ENCODE measurements around the gene TPPP. TPM values are rescaled to one million over a fixed set of nuclear protein-coding genes. Genes with fewer than 3 reads are reported as not detected.
"Not testable (repeated sequence)": the region's sequence is repeated elsewhere in the genome, so short reads cannot be mapped to it uniquely, and the experiment has no call there.

Gene TPPP
- 0.46 and 1.0 TPM in 2 replicates for total RNA-seq

GRCh38 chr5:693271-694041 lies at the start of gene TPPP:
TPPP (minus strand) TSS chr5:693352; CDS start chr5:678060, 15,292 bp downstream.
- H3K4me3 ChIP-seq (ENCODE audit: low read depth, low read length), result peak within 1 kb of the TSS; percentile 53
- DNase-seq (ENCODE audit: low read depth), result not testable (repeated sequence)

DNA sequence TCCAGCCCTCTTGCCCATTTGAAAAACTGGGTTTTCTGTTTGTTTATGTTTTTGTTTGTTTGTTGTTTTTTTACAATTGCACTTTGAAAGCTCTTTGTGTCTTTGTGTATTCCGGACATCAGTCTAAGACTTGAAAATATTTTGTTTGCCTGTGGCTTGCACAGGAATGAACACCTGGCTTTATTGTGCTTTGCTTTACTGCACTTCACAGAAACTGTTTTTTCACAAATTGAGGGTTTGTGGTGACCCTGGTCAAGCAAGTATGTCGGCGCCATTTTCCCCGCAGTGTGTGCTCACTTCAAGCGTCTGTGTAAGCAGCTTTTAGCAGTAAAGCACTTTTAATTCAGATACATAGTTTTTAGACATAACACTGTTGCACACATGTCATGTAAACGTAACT lies 49.1 kb upstream of the TPPP start:
- DNase-seq (ENCODE audit: low read depth); H3K4me3 ChIP-seq (ENCODE audit: low read depth, low read length): not testable (repeated sequence)

DNA sequence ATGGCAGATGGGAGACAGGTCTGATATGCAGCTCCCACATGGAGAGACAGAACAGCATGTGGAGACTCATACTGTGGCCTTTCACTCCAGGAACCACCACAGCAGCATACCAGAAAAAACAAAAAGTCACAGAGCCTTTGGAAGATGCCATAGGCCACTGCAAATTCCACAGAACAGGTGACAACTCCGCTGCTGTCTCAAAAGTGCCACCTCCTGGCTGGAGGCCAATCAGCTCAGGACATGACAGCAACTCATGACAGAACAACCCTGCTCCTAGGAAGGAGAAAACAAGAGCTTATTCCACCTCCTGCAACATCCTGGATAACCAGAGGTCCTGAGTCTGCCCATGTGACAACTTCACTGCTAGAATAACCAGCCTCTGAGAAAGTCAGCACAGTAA lies 41.0 kb upstream of the TPPP start:
- not testable (repeated sequence) for H3K4me3 ChIP-seq (ENCODE audit: low read depth, low read length); DNase-seq (ENCODE audit: low read depth)

GRCh38 chr5:732754-733454 lies 39.8 kb upstream of the TPPP start:
- not testable (repeated sequence) for DNase-seq (ENCODE audit: low read depth); H3K4me3 ChIP-seq (ENCODE audit: low read depth, low read length)

DNA sequence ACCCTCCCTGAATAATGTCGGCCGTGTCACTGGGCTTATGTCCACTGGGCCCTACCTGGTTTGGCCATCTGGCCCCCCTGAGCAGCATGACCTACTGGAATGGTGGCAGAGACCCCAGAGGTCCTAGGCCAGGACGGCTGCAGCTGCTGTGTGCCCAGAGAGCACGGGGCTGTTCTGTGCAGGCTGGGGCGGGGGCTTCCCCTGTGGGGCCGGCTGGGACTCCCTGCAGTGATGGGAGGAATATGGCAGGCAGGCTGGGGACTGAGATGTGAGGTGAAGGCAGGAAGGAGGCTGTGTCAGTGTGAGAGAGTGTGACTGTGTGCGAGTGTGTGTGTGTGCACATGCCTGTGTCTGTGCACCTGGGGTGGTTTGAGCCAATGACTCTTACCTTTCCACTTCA lies 36.1 kb upstream of the TPPP start:
- H3K4me3 ChIP-seq (ENCODE audit: low read depth, low read length); DNase-seq (ENCODE audit: low read depth): not testable (repeated sequence)

DNA sequence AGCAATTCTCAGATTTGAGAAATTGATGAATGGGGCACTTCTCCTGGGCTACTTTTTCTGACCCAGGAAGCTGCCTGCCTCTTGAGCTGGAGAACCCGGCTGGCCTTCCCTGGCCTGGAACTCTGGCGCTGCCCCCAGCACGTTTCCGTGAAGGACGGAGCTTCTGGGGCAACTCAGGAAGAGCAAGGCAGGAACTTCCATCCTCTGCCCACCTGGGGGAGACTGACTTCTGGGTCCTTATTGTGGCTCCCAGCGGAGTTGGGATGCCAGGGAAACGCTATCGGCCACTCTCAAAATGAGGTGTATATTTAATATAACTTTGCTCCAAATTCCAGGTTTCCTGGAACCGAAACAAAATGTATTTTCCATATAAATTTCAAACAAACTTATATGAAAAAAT lies 33.9 kb upstream of the TPPP start:
- H3K4me3 ChIP-seq (ENCODE audit: low read depth, low read length); DNase-seq (ENCODE audit: low read depth): not testable (repeated sequence)

DNA sequence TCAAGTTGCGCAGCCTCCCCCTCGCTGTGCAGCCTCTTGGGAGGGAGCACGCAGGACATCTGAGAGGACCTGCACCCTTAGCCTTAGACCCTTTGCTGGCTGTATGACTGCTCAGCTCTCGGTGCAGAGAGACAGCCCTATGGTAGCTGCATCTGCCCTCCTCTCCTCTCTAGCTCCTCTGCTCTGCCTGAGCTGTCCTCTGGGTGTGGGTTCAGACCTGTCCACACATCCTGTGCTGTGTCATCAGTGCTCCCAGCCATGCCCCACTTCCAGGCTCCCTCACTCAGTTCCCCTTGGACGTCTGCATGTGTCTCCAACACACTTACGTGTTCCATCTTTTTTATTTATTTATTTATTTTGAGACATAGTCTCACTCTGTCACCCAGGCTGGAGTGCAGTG lies 30.7 kb upstream of the TPPP start:
- DNase-seq (ENCODE audit: low read depth); H3K4me3 ChIP-seq (ENCODE audit: low read depth, low read length): not testable (repeated sequence)

DNA sequence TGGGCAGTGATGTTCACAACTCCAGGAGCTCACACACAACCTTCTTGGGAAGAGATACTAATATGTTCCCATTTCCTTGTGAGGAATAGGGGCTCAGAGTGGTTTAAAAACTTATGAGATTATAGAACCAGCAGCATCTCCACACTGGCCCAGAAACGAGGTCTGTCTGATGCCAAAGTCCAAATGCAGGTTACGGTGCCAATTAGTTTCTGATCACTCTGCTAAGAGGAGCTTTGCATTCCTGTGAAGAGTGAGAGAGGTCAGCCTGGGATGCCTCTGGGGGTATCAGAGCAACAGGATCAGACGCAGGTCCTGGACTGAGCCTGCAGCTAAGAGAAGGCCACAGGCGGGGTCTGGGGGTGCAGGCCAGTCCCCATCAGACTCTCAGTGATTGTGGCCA lies 30.2 kb upstream of the TPPP start:
- DNase-seq (ENCODE audit: low read depth); H3K4me3 ChIP-seq (ENCODE audit: low read depth, low read length): not testable (repeated sequence)

DNA sequence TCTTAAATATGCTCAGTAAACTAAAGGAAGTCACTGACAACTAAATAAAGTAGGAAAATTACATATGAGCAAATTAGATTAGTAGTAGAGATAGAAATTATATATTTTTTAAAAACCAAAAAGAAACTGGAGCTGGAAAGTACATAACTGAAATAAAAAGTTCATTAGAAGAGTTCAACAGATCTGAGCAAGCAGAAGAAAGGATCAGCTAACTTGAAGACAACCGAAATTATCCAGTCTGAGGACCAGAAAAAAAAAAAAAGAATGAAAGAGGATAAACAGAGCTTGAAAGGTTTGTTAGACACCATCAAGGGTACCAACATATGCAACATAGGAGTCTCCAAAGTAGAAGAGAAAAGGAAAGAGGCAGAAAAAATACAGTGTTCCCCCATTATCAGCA lies 26.2 kb upstream of the TPPP start:
- not testable (repeated sequence) for DNase-seq (ENCODE audit: low read depth); H3K4me3 ChIP-seq (ENCODE audit: low read depth, low read length)

DNA sequence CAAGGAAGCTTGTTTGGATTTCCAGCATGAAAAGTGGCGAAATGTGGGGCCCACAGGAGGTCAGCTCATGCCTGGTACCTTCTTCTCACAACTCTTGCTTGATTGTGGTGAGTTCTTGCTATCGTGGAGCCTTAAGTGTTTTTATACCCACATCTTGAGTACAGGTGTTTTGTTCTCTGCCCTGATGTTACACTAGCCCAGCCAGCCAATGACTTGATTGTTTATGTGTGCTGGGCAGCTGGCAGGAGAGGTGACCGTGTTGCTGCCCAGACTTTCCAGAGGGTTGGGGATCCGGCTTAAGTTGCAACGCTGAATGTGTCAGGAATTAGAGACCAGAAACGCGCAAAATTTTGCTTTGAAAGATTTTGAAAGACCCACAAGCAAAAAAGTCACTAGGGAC lies 24.0 kb upstream of the TPPP start:
- no peak overlapping the region for H3K4me3 ChIP-seq (ENCODE audit: low read depth, low read length)
- no peak for TF ChIP-seq CTCF (conservative IDR thresholded peaks at IDR 0.05; ENCODE audit: low read depth, low read length)
- DNase-seq (ENCODE audit: low read depth), result no peak

DNA sequence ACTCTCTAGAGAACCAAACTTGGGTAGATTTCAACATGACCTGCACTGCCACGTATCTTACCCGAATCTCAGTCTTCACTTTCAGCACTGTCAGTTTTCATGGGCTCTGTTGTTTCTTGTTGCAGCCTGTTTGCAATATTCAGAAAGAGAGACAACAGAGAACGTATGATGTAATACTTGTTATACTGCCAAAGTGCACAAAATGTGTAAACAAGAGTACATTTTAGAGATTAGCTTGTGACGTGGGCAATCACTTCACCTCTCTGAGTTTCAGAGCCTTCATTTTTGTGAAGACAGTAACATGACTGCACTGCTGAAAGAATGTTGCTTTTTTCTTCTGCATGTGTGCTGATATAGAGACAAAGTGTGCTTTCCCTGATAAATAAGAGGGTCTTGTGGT lies 23.6 kb upstream of the TPPP start:
- not testable (repeated sequence) for H3K4me3 ChIP-seq (ENCODE audit: low read depth, low read length); DNase-seq (ENCODE audit: low read depth)

- DNase-seq (ENCODE audit: low read depth); H3K4me3 ChIP-seq (ENCODE audit: low read depth, low read length): not testable (repeated sequence)
Measured at GRCh38 chr5:715636-716035, 22.5 kb upstream of the TPPP start.

DNA sequence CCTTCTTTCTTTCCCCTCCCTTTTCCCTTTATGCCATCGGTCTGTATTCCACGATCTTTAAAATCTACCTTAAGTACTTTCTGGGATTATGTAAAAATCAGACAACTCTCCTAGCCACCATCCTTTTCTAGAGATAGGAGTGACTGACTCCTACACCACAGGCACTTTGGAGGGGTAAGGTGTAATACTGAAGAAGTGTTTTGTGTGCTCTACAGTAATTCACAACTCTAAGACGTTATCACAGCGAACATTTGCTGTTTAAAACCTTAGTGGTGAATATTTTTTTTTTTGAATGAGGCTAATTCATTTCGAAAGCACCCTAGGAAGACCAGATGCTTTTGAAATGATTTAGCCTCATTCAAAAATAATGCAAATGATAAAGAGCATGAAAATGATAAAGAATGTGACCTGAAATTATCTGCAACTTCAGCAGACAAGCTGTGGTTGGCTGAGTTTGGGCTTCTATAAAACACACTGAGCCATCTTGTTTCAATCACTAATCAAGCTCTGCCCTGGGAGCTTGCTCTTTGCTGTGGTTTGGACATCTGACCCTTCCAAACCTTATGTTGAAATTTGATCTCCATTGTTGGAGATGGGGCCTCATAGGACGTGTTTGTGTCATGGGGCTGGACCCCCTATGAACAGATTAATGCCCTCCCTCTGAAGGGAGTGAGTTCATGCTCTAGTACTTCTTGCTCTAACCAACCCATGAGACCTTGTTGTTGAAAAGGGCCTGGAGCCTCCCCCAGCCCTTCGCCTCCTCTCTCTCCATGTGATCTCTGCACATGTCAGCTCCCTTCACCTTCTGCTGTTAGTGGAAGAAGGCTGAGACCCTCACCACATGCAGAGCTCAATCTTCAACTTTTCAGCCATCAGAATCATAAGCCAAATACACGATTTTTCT lies 21.3 kb upstream of the TPPP start:
- H3K4me3 ChIP-seq (ENCODE audit: low read depth, low read length); DNase-seq (ENCODE audit: low read depth): not testable (repeated sequence)

- H3K4me3 ChIP-seq (ENCODE audit: low read depth, low read length); DNase-seq (ENCODE audit: low read depth): not testable (repeated sequence)
Measured at GRCh38 chr5:713686-714085, 20.5 kb upstream of the TPPP start.

GRCh38 chr5:708848-709517 lies 15.8 kb upstream of the TPPP start:
- DNase-seq (ENCODE audit: low read depth); H3K4me3 ChIP-seq (ENCODE audit: low read depth, low read length): not testable (repeated sequence)

DNA sequence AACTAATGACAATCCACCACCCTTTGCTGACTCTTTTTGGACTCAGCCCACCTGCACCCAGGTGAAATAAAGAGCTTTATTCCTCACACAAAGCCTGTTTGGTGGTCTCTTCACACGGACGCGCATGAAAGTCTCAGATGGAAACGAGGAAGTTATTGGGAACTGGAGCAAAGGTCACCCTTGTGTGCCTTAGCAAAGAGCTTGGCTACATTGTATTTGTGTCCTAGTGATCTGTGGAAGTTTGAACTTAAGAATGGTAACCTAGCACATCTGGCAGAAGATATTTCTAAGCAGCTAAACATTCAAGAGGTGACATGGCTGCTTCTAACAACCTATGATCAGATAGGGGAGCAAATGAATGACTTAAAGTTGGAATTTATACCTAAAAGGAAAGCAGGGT lies 15.2 kb upstream of the TPPP start:
- not testable (repeated sequence) for H3K4me3 ChIP-seq (ENCODE audit: low read depth, low read length); DNase-seq (ENCODE audit: low read depth)

DNA sequence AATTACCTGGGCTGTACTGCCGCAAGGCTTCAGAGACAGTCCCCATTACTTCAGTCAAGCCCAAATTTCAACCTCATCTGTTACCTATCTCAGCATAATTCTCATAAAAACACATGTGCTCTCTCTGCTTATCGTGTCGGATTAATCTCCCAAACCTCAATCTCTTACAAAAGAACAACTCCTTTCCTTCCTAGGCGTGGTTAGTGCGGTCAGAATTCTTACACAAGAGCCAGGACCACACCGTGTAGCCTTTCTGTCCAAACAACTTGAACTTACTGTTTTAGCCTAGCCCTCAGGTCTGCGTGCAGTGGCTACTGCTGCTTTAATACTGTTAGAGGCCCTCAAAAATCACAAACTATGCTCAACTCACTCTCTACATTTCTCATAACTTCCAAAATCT lies 13.0 kb upstream of the TPPP start:
- H3K4me3 ChIP-seq (ENCODE audit: low read depth, low read length); DNase-seq (ENCODE audit: low read depth): not testable (repeated sequence)
